Skeletal muscle tissue (tissue), 4 donors: ENCODE results near the gene GALNT8. TPM values are rescaled to one million over a fixed set of nuclear protein-coding genes. Genes with fewer than 3 reads are reported as not detected.

Experiments used
- H3K27ac ChIP-seq: one replicate; pipeline ENCODE4 v1.7.0; 2013; ENCODE audit warnings: mild to moderate bottlenecking, low read depth, low read length, inconsistent platforms
- H3K27me3 ChIP-seq, 3 donors: one replicate each; pipeline ENCODE4 v1.7.0; 2013; ENCODE audit warnings: low read length in 3 of 3; ENCODE audit not compliant: control insufficient read depth in 3 of 3, insufficient read depth in 3 of 3
- H3K36me3 ChIP-seq, 3 donors: one replicate each; pipeline ENCODE4 v1.7.0; 2013; ENCODE audit warnings: low read length in 3 of 3; ENCODE audit not compliant: control insufficient read depth in 3 of 3, insufficient read depth in 3 of 3
- H3K4me1 ChIP-seq, 3 donors: one replicate each; pipeline ENCODE4 v1.7.0; 2013; ENCODE audit warnings: low read length in 3 of 3, mild to moderate bottlenecking in 3 of 3; ENCODE audit not compliant: control insufficient read depth in 3 of 3, insufficient read depth in 3 of 3
- H3K4me3 ChIP-seq, 3 donors: one replicate each; pipeline ENCODE4 v1.7.0; 2013; ENCODE audit warnings: low read length in 3 of 3
- H3K9ac ChIP-seq, 3 donors: one replicate each; pipeline ENCODE4 v1.7.0; 2013; ENCODE audit warnings: low read length in 3 of 3, mild to moderate bottlenecking in 3 of 3, moderate library complexity in 2 of 3, low read depth in 1 of 3
- H3K9me3 ChIP-seq, 3 donors: one replicate each; pipeline ENCODE4 v1.7.0; 2013; ENCODE audit warnings: low read length in 3 of 3; ENCODE audit not compliant: control insufficient read depth in 3 of 3
- total RNA-seq: library from RNA; depleted of rRNA; stranded (reverse); fragments of >200 nt; gene quantifications from one replicate; pipeline ENCODE4 v1.2.3, GENCODE V29; 2014
- donor health status: Osteomylitis.

The GALNT8 gene
- total RNA-seq, 1 donor from 2014 or later: 5.2 TPM

- Histone ChIP-seq H3K9me3 (no peaks in the 10 kb centered on the region), H3K4me3 (peak overlapping the region in 1 of 3 donors; percentile 35), H3K27me3 (peaks cover 46 to 51% (median 46%) of the 10 kb centered on the region in 3 donors), H3K27ac (no peak overlapping the region), H3K4me1 (peaks cover 0 to 5% (median 3%) of the 10 kb centered on the region in 3 donors), H3K9ac (no peak overlapping the region), H3K36me3 (no peaks in the 10 kb centered on the region)
These were observed 88.8 kb downstream of the GALNT8 start for GRCh38 chr12:4809013-4809448.

- no peak overlapping the region for H3K9ac ChIP-seq
- H3K4me1 ChIP-seq: peaks cover 0 to 5% (median 3%) of the 10 kb centered on the region in 3 donors
- H3K9me3 ChIP-seq: no peaks in the 10 kb centered on the region
- peak overlapping the region; percentile 35 to 45 (median 35) for H3K4me3 ChIP-seq
- H3K27me3 ChIP-seq: peaks cover 46 to 52% (median 51%) of the 10 kb centered on the region in 3 donors
- no peak overlapping the region for H3K27ac ChIP-seq
- H3K36me3 ChIP-seq: no peaks in the 10 kb centered on the region
These were observed 89.4 kb downstream of the GALNT8 start for GRCh38 chr12:4809449-4810218.

DNA sequence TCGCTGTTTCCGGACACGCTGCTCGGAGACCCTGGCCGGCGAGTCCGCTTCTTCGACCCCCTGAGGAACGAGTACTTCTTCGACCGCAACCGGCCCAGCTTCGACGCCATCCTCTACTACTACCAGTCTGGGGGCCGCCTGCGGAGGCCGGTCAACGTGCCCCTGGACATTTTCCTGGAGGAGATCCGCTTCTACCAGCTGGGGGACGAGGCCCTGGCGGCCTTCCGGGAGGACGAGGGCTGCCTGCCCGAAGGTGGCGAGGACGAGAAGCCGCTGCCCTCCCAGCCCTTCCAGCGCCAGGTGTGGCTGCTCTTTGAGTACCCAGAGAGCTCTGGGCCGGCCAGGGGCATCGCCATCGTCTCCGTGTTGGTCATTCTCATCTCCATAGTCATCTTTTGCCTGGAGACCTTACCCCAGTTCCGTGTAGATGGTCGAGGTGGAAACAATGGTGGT is 90.0 kb downstream of the GALNT8 start:
- Histone ChIP-seq H3K9ac (no peak overlapping the region), H3K27me3 (peaks cover 46 to 57% (median 53%) of the 10 kb centered on the region in 3 donors)

GRCh38 chr12:4812624-4813327 is 92.6 kb downstream of the GALNT8 start:
- Histone ChIP-seq H3K9me3 (no peaks in the 10 kb centered on the region), H3K27me3 (peaks cover 44 to 57% (median 53%) of the 10 kb centered on the region in 3 donors), H3K9ac (no peak overlapping the region)

More for the DNA sequence above, 90.0 kb downstream of the GALNT8 start:
- peak overlapping the region in 1 of 3 donors; percentile 35 for H3K4me3 ChIP-seq
- no peak overlapping the region for H3K27ac ChIP-seq
- no peaks in the 10 kb centered on the region for H3K36me3 ChIP-seq
- no peaks in the 10 kb centered on the region for H3K9me3 ChIP-seq
- H3K4me1 ChIP-seq: peaks cover 0 to 5% (median 3%) of the 10 kb centered on the region in 3 donors

GRCh38 chr12:4813741-4814140 is 93.5 kb downstream of the GALNT8 start:
- Histone ChIP-seq H3K36me3 (no peaks in the 10 kb centered on the region), H3K4me3 (no peak overlapping the region), H3K9me3 (no peaks in the 10 kb centered on the region), H3K27ac (no peak overlapping the region), H3K9ac (no peak overlapping the region), H3K4me1 (peaks cover 3 to 9% (median 4%) of the 10 kb centered on the region in 3 donors), H3K27me3 (peaks cover 40 to 49% (median 48%) of the 10 kb centered on the region in 3 donors)

More at GRCh38 chr12:4812624-4813327, 92.6 kb downstream of the GALNT8 start:
- Histone ChIP-seq H3K4me1 (peaks cover 2 to 5% (median 3%) of the 10 kb centered on the region in 3 donors), H3K27ac (no peak overlapping the region), H3K36me3 (no peaks in the 10 kb centered on the region), H3K4me3 (no peak overlapping the region)

DNA sequence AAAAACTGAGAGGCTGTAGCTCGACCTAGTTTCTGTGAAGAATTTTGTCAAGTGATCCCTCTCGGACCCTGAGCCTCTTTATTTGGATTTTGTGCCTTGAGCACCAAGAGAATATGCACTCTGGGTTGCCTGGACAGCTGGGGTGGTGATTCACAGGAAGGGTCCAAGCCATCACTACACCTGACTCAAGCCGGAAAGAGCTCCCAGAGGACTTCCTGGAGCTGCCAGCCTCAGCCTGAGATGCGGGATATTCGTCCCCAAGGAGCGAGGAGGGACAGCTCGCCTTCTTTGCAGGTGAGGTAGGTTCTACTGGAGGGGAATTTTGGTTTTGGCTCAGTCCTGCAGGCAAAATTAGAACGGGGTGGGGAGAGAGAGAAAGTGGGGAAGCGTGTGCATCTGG is 94.3 kb downstream of the GALNT8 start:
- no peak overlapping the region for H3K27ac ChIP-seq
- H3K36me3 ChIP-seq: no peaks in the 10 kb centered on the region
- H3K27me3 ChIP-seq: peaks cover 39 to 44% (median 44%) of the 10 kb centered on the region in 3 donors
- H3K9me3 ChIP-seq: no peaks in the 10 kb centered on the region
- no peak overlapping the region for H3K9ac ChIP-seq
- no peak overlapping the region for H3K4me3 ChIP-seq
- peaks cover 2 to 8% (median 6%) of the 10 kb centered on the region in 3 donors for H3K4me1 ChIP-seq

- H3K36me3 ChIP-seq: no peaks in the 10 kb centered on the region
- no peak overlapping the region for H3K9ac ChIP-seq
- no peak overlapping the region for H3K27ac ChIP-seq
- H3K4me3 ChIP-seq: no peak overlapping the region
- no peaks in the 10 kb centered on the region for H3K9me3 ChIP-seq
- peaks cover 0 to 7% (median 4%) of the 10 kb centered on the region in 3 donors for H3K4me1 ChIP-seq
- peaks cover 16 to 23% (median 20%) of the 10 kb centered on the region in 3 donors for H3K27me3 ChIP-seq
These were observed 96.7 kb downstream of the GALNT8 start for GRCh38 chr12:4816744-4817525.

- Histone ChIP-seq H3K27me3 (peaks cover 12 to 18% (median 14%) of the 10 kb centered on the region in 3 donors), H3K4me3 (no peak overlapping the region), H3K4me1 (peaks cover 0 to 7% (median 4%) of the 10 kb centered on the region in 3 donors), H3K27ac (no peak overlapping the region), H3K9ac (no peak overlapping the region), H3K9me3 (no peaks in the 10 kb centered on the region), H3K36me3 (no peaks in the 10 kb centered on the region)
These were observed 97.7 kb downstream of the GALNT8 start for GRCh38 chr12:4817880-4818279.

- Histone ChIP-seq H3K27ac (no peak overlapping the region), H3K27me3 (peaks cover 5 to 12% (median 8%) of the 10 kb centered on the region in 3 donors), H3K4me3 (no peak overlapping the region), H3K9me3 (no peaks in the 10 kb centered on the region), H3K36me3 (no peaks in the 10 kb centered on the region), H3K9ac (no peak overlapping the region), H3K4me1 (peaks cover 0 to 7% (median 4%) of the 10 kb centered on the region in 3 donors)
These were observed 99.5 kb downstream of the GALNT8 start for GRCh38 chr12:4819654-4820053.
